HuH-7.5 (cell line): ENCODE data around the gene SCUBE1.

ENCODE experiments used
- DNase-seq: peaks from one replicate; pipeline ENCODE4 v3.0.0; 2011; ENCODE audit warnings: low spot score

The SCUBE1 gene

DNA sequence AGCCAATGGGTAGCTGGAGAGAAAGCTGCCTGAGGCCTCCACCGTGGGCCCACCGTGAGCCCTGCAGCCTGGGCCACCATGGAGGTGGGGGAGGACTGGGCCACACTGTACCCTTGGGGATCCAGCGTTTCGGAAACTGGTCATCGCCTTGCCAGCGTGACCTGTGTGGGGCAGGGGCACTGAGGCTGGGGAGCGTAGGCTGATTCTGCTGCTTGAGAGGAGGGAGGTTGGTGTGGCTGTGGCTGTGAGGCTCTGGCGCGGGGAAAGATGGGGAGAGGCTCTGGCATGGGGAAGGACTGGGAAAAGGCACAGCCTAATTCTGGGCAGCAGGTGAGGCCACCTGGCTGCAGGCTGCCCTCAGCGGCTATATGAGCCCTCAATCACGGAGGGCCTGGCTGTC is 143.6 kb downstream of the SCUBE1 start:
- no peak for DNase-seq

DNA sequence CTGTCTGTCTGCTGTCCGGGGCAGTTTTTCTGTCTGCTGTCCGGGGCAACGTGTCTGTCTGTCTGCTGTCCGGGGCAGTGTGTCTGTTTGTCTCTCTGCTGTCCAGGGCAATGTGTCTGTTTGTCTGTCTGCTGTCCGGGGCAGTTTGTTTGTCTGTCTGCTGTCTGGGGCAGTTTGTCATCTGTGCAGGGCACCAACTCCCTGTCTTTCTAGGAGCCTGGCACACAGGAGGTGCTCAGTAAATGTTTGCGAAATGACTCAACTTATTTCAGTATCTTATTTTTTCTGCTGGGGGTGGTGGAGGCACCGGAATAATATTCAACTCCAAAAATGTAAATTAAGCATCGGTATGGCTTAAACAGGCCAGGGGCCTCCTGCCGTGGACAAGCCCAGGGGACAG is 144.2 kb downstream of the SCUBE1 start:
- DNase-seq = no peak

DNA sequence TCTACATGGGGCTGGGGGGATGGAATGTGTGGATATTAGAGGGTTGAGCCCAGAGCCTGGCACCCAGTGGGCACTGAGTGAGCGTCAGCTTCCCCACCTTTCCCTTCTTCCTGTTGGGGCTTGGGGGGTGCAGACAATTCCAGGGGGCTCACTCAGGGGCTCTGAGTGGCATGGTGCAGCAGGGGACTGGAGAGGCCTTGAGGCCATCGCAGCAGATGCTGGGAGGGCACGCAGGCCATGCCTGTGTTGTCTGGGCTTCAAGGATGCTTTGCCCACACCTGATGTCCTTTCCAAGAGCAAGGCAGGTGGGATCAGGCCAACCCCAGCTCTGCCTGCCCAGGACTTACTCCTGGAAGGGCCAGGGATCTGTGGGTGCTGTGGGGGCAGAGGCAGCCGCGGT is 145.0 kb downstream of the SCUBE1 start:
- DNase-seq = no peak

DNA sequence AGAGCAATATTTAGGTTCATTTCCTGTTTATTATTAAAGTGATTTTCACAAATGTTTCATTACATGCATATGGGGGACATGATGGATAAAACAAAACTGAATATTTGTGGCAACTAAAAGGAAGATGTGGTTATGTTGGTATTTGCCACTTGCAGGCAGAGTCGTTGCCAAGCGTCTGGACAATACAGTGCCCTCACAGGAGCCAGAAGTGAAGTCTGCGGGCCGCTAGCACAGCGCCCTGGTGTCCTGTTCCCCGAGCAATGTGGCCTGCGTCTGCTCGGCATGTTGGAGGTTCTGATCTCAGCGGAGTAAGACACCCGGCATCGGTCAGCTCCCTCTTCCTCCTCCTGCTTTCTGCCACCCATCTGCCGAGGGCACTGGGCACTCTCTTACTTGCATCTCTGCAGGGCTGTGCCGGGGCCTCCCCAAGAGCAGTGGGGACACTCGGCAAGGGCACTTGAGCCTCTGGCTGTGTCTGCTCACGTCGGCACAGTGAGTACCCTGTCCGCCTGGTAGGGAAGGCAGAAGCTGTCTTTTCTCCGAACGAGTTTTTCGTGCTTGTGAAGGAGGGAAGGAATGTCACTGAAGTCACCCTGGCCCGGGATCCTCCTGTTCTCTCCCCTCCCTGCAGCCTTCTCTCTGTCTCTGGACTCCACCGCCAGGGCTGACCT is 145.8 kb downstream of the SCUBE1 start:
- no peak for DNase-seq

DNA sequence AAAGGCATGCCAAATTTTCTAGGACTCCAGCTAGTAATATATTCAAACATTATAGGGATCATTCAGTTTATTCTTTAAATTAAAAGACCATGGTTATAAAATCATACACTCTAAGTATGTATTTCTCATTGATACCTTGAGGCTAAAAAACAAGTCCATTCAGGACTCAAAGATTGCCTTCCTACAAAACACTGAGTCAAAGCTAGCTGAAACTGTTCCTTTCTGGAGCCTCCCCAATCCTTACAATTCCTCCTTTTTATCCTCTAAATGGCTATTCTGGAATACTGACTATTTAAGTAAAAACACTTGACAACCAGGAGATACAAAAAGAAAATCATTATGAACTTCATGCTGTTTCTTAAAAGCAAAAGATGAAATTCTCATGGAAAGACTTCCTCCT is 151.3 kb downstream of the SCUBE1 start:
- no peak for DNase-seq

DNA sequence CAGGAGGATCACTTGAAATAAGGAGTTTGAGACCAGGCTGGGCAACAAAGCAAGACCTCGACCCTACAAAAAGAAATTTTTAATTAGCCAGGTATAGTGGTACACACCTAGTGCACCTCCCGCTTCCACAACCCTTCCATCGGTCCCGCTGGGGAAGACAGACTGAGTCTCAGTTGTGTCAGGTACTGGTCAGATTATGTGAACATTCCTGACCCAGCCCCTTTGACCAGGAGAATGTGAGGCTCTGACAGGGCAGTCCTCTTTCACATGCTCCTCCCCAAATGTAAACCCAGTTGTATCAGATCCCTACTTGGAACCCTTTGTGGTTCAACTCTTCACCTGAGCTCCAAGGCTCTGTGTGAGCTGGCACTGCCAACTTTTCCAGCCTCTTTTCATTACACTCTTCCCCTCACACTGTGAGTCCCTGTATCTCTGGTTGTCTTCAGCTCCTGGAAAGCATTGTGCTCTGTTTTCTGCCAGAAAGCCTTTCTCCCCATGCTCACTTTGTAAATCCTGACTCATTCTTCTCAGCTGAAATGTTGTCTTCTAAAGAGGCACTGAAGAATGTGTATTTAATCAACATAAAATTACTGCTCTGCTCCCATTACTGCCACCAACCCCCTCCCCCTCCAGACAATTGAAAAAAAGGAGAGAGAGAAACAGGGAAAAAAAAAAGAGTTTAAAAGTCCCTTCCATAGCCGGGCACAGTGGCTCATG is 154.2 kb downstream of the SCUBE1 start:
- DNase-seq = no peak

DNA sequence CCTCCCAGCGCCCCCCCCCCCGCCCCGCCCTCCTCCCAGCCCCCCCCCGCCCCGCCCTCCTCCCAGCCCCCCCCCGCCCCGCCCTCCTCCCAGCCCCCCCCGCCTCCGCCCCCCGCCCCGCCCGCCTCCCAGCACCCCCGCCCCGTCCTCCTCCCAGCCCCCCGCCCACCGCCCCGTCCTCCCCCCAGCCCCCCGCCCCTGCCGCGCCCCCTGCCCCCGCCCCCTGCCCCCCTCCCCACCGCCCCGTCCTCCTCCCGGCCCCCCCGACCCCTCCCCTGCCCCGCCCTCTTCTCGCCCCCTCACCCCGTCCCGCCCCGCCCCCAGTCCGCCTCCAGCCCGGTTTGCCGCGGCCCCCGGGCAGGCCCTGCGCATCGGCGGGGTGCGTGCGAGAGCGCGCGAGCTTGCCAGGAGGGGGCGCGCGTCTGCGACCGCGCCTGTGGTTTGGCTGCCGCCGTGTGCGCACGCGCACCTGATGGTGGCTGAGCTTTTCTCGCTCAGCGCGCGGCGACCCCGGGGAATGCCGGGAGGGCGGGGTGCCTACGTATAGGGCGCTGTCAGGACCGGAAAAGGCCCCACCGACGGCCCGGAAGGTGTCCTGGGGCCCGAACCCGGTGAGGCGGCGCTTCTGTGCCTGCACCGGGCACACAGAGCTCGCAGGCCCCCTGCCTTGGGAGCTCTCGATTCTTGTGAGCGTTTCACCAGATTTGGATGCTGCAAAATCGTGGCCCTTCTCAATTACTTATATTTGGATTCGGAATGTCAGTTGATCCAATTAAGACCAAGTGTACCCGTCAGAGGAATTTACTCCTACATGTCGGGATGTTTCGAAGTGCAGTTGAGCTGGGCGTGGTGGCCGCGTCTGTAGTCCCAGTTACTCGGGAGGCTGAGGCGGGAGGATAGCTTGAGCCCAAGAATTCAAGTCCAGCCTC is 155.7 kb downstream of the SCUBE1 start:
- peak; percentile 96 for DNase-seq

DNA sequence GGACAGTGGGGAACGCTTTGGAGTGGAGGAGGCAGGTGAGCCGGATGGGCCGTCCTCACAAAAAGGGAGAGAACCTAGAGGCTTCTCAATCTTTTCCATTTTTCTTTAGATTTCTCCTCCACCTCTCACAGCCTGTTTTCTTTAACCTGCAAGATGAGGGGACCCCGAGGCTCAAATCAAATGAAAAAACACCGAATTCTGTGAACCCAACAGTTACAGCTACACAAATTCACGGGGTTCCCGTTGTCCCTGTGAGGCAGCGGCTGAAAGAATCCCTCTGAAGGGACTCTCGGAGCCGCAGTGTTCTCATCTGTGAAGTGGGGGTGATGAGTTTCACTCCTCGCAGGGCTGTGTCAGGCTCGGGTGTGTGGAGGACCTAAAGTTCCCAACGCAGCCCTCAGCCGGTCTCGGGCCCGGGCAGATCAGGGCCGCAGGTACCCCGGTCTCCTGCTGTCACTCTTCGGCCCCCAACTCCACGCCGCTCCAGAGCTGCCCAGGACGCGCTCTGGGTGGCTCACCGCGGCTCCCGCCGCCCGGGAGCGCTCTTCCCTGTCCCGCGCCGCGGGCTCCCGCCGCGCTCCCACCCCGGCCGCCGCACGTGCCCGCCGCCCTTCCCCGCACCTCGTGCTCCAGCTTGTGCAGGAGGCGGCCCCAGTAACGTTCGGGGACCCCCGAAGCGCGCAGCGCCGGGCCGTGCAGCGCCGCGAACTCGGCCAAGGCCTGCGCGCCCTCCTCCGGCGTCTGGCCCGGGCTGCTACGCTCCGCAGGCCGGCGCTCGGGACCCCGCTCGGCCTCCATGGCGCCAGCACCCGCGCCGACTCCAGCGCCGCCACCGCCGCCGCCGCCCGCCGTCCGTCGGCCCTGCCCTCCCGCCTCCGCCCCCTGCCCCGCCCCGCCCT is 156.7 kb downstream of the SCUBE1 start, which contains the start of gene TTLL12:
Gene TTLL12 (minus strand): TSS at position 863 of the 899 bp plus-strand sequence. CDS start 65 bp downstream, at position 798.
- peak; percentile 66 for DNase-seq

DNA sequence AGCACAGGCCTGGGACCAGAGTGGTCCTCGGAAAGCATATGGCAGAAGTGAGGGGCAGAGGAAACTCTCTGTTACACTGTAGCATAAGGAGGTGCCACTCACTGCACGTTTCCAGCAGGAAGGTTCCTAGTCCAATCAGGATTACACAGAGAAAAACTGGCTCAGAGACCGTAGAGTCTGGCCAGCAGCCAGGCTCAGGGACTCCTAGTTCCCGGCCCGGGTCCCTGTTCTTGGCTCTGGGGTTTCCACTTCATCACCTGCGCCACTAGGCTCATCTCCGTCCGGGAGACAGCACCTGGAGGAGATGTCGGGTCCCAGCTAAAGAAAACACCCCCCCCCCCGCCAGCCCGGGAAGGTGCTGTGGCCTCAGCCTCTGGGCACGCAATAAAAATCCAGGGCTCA is 157.3 kb downstream of the SCUBE1 start:
- peak; percentile 47 for DNase-seq

DNA sequence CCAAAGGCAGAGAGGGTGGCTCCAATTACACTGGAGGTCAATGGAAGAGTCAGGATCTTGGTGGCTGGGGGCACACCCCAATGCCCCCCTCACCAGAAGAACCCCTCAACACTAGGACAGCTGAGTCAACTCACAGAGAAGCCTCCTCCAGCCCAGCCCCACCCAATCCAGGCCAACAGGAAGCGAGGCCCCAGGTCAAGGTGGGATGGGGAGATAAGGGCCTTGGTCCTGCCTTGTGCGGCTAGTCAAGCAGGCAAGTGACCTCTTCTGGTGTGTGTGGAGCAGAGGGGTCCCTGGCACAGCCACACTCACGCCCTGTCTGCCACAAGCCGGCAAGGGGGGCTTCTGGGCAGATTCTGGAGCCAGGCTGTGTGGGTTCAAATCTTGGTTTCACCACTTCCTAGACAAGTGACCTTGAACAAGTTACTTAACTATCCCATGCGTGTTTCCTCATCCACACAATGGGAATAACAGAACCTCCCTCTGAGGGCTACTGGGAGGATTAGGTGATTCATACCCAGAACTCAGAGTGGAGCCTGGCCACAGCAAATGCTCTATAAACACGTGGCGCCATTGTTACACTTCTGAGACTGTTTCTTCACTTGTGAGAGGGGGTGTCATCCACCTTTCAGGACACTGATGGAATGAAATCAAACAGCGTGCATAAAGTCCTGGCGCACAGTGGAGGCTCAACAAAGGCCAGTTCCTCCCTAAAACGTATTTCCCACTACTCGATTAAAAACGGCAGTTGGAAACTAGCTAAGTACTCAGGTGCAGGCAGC is 159.5 kb downstream of the SCUBE1 start:
- no peak for DNase-seq

DNA sequence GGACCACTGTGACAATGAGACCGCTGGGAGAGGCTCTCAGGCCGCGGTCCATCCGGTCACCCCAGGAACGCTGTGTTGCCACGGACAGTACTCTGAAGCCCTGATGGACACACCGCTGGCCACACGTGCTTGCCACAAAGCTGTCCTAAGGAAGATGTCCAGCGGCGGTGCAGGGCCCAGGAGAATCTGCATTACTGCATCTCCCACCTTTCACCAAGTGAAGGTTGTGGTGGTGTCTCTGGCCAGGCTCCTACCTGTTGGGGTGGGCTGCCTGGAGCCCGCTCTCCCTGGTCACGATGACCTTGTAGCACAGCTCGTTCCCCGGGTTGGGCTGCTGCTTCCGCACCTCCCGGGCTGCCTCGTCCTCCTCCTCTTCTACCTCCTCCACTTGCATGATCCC is 160.4 kb downstream of the SCUBE1 start:
- no peak for DNase-seq

DNA sequence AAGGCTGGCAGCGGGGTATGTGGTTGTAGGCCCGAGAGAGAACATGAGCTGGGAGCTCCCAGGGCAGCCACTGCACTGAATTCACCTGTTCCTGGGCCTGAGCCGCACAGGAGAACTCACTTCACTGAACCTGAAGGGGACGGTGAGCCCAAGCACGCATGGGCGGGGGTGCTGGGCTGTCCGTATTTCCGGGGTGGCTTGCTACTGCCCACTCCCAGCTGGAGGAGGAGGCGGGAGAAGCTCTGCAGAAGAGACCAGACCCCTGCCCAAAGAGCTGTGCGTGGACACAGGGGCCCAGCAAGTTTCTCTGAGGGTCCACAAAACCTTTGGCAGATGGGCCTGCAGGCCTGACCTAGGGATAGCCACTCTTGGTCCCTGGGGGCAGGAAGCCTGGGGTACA is 161.1 kb downstream of the SCUBE1 start:
- no peak for DNase-seq

DNA sequence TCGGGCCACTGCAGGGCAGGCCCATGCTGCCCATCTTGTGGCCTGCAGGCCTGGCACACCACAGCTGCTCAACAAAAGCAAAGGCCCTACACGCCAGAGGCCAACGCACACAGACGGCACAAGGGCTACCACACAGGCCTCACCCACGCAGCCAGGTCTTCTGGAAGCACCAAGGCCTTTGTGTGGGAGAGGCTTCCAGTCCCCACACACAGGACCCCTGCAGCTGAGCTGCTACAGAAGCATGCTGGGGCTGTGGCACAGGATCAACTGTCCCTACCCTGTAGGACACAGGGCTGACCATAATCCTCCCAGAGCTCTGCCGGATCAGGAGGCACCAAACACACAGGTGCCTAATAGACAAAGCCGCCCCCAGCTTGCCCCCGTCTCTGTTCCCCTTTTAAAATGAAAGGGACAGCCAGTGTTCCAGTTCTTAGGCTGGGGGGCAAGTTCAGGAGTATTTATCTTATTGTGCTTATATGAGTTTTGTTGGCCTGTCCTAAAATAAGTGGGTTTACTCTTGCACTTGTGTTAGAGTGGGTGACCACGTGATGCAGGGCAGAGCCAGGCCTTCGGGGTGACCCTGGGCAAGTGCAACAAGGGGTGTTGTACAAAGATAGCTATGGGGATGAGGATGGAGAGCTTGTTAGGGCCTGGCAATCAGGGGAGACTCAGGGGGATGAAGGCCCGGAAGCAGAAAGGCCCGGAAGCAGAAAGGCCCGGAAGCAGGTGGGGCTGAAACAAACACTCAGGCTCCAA is 161.7 kb downstream of the SCUBE1 start:
- DNase-seq = no peak

DNA sequence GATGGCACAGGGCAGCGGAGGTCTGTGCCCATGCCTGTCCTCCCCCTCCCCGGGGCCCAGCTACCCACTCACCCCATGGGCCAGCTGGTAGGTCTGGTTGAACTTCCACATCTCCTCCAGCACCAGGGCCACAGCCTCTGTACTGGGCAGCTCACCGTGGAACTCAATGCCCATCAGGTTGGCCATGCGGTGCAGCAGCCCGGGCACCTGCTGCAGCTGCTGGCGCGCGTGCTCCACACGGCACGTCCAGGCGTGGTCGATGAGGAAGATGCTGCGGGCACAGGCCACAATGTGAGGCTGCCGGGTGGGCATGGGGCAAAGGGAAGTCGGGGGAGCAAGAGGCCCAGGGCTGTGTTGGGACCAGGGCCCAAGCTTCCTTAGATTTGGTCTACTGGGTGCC is 162.5 kb downstream of the SCUBE1 start:
- DNase-seq = no peak

DNA sequence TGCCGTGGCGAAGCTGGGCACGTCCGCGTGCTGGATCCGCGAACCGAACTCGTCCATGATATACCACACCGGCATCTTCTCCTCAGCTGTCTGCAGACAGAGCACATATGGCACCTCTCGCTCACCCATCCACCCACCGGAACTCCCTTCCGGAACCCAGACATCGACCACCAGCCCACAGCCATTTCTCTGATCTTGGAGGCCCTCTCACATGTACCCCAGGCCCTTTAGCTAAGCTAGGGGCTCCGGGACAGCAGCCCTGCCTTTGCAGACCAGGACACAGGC is 163.3 kb downstream of the SCUBE1 start:
- DNase-seq = no peak

DNA sequence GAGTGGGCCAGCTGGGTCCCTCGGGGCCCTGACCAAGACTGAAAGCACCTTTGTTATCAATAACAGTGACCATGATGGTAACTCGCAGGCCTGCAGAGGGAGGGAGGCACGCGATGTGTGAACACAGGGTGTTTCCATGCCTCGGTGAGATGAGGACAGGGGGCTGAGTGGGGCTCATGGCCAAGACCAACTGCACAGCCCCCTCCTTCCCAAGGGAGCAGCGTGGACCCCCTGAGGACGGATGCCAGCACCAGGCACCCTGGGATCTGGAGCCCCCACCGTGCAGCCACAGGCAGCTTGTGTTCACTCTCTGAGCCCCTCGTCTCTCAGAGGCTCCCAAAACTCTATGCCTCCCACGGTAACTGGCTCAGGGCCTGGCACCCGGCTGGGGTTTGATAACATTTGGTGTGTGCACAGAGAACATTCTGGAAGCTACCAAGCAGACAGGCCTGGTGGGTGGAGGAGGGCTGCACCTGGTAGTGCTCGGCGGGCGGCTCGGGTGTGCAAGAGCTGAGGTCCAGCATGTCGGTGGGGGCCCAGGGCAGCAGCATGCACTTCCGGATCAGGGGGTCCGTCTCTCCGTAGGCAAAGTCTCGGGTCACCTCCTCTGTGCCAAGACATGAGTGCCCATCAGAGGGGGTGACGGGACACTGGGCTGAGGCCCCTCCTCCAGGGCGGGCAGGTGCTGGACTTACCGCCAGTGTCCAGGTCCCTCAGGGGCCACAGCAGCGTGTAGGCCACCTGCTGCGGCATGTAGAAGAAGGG is 163.8 kb downstream of the SCUBE1 start:
- no peak for DNase-seq

DNA sequence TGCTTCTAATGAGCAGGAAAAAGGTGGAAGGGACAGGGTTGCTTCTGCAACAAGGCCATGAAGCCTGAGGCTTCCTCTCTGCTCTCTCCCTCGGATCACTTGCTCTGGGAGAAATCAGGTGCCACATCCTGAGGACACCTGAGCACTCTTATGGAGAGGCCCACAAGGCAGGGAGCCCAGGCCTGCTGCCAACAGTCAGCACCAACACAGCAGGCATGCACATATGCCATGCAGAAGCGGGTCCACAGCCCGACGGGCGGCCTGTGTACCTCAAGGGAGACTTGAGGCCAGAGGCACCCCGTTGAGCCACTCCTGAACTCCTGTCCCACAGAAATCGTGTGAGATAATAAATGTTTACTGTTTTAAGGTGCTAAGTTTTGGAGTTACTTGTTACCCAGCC is 165.7 kb downstream of the SCUBE1 start:
- no peak for DNase-seq

DNA sequence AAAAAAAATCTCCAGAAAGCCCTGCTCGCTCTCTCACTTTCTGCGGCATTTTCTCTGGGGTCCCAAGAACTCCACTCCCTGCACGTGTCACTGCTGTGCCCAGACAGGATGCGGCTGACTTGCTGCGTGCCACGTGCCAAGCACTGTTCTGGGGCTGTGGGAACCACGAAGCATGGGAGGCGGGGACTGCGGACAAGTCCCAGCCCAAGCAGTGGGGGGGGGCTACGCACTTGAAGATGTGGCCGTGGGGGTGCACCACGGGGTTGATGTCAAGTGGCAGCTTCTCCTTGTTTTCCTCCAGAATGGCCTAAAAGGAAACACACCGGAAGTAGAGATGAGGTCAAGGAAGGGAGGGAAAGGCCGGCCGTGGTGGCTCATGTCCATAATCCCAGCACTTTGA is 167.1 kb downstream of the SCUBE1 start:
- DNase-seq = no peak

DNA sequence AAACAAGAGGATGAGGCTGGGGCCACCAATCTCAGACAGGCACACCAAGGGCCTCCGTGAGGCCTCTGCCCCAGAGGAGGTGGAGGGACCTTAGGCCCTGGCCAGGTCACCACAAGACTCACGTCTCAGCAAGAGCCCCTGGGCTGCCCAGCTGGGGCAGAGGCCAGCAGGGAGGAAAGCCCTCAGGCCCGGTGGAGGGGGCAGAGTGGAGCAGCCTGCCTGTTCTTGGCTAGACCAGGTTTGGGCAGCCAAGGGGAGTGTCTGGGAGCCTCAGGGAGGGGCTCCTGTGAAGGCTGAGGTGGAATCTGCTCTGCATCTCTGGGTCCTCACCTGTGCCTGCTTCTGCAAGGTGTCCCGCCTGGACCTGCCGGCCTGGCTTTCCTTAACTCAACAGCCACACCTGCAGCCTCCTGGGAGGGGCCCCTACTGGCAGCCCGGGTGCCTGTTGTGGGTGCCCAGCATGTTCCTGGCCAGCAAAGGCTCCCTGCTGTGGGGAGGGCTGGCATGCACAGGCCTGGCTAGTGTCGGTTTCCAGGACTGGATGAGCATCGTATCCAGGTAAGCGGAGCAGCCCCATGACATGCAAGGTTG is 168.1 kb downstream of the SCUBE1 start:
- DNase-seq = no peak
